Measurements from ENCODE around the gene LLGL2.

DNA sequence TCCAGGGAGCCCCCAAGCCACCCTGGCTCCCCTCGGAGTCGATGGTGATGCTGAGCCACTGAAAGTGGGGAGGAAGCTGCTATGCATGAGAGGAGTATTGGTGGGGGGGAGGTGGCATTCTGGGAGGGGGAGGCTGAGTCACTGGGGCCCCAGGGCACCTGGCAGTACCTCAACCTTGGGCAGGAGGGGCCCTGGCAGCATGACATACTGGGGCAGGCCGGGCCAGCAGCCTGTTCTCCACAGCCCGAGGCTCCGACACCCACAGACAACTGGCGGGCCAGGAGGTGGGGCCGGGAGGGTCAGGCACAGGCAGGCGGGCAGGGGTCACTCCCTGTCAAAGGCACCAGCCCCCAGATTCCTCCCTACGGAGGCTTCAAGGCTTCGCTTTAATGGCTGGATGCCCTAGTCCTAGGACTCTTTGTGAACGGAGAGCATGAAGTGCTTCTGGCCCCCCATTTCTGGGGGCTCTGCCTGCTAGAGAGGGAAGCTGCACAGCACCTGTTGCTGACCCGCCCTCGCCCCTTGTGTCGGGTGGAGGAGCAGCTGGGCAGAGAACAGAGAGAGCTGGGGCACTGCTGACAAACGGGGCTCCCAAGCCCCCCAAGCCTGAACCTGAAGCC is 11.1 kb upstream of the LLGL2 start:
- no peak for TF ChIP-seq EZH2 (IDR thresholded peaks at IDR 0.05; ENCODE audit: borderline replicate concordance, insufficient read depth, low read depth, low read length, poor library complexity, severe bottlenecking)
- TF ChIP-seq, protein P1, sequence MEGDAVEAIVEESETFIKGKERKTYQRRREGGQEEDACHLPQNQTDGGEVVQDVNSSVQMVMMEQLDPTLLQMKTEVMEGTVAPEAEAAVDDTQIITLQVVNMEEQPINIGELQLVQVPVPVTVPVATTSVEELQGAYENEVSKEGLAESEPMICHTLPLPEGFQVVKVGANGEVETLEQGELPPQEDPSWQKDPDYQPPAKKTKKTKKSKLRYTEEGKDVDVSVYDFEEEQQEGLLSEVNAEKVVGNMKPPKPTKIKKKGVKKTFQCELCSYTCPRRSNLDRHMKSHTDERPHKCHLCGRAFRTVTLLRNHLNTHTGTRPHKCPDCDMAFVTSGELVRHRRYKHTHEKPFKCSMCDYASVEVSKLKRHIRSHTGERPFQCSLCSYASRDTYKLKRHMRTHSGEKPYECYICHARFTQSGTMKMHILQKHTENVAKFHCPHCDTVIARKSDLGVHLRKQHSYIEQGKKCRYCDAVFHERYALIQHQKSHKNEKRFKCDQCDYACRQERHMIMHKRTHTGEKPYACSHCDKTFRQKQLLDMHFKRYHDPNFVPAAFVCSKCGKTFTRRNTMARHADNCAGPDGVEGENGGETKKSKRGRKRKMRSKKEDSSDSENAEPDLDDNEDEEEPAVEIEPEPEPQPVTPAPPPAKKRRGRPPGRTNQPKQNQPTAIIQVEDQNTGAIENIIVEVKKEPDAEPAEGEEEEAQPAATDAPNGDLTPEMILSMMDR (IDR thresholded peaks at IDR 0.05), result no peak
